GM21723 (cell line): ENCODE measurements around the gene DCP1B.
"Not testable (repeated sequence)": the region's sequence is repeated elsewhere in the genome, so short reads cannot be mapped to it uniquely, and the experiment has no call there.

Source experiments
- ATAC-seq: cut with Tn5 transposase; IDR thresholded peaks from one replicate; pipeline ENCODE4 v1.9.1; 2021; ENCODE audit warnings: mild to moderate bottlenecking, moderate library complexity; ENCODE audit not compliant: unreplicated experiment

DCP1B gene

DNA sequence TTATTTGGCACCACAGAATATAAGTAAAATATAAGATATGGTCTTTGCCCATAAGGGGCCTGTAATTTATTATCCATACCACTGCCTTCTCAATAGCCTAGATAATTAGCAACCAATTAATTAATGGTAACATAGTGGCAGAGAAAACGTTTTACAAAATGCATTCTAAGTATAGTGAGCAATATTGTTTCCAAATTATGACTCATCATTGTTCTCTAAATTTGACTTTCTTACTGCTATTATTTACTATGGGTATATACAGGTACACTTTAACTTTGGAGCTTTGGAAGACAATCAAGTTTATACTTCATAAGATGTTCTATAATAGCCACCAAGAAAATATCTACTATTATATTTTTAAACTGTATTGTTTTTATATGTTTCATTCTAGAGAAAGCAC, 26.7 kb downstream of the DCP1B start:
- no peak for ATAC-seq

DNA sequence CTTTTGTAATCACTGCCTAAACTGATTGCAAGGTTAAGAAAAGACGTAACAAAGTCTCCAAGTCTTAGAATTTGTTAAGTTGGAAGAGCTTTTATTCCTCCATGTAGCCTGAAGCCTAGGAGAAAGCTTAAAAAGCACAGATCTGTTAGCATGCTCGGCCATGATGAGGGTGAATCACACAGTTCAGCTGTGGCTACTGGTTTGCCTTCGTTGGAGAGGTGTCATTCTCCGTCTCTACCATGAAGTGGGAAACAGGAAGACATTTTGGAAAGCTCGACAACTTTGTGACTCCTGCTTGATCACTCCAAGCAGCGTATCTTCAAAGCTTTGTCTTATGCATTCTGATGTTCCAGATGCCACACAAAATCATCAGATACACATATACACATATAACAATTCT, 27.1 kb downstream of the DCP1B start:
- no peak for ATAC-seq

DNA sequence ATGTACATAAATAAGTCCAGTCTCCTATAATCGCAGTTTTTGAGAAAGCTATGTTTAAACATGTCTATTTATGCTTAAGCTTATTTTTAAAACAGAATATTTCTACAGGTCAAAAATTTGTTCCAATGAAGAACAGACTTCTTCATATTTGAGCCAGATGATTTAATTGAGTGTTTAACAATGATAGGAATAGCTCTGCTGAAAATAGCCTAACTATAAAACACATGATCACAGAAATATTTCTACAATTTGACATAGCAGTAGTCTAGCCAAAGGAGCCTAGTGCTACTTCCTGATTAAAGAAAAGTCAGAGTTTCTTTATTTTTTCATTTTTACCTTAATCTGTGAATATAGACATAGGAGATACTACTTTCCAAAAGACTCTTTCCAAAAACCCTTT, 29.4 kb downstream of the DCP1B start:
- no peak for ATAC-seq

DNA sequence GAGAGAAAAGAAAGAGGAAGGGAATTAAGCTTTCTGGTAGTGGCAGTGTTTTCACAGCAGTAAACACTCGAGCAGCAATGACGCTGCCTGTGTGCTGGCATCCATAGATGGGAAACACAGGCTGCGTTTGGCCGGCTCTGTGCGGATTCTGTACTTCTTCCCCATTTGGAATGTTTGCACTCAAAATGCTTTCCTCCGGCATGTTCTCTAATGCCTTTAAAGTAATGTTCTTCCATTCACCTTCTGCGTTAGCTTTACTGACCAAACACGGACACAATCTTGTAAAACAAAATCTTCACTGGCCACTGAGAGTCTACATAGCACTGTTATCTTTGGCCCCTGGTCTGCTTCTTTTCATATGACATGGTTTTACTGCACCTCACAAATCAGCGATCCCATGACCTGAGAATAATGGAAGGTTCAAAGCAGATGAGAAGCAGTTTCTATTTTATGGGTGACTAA, 31.4 kb downstream of the DCP1B start:
- no peak for ATAC-seq

DNA sequence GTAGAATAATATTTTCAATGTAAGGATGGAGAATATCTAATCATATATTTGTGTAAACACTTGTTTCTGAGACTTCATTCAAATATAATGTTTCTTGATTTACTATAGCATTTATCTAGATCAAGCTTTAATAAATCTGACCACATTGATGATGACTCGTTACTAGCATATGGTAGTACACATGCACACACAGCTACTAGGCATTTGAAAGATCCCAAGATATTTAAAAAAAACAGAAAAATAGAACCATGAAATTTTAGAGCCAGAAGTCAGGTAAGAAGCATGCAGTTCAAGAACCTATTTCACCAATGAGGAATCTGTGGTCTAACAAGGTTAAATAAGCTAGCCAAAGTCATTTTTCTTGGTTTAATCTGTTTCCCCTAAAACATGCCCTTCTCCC, 32.0 kb downstream of the DCP1B start:
- ATAC-seq = no peak

DNA sequence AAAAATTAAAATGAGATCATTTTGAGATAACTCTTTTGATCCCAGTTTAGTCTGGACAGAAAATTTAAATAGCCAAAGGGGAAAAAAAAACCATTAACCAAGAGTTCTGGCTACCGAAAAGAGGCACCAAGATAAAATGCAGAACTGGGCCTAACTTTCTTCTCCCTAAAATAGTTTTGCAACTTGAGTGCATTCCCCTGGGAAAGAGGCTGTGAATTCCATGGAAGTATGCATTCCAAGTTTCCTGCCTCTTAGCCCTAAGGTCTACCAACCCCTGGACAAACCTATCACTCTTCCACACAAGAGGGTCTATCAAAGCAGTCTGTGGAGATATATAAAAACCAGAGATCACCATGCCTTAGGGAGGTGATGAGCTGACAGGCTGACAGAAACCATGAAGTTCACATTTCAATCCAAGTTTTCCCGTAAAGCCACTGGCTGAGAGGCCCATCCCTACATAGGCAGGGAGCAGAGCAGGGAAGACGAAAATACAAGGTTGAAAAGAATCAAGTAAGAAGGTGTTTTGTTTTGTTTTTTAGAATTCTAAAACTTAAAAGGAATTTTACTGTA, 33.8 kb downstream of the DCP1B start:
- no peak for ATAC-seq

DNA sequence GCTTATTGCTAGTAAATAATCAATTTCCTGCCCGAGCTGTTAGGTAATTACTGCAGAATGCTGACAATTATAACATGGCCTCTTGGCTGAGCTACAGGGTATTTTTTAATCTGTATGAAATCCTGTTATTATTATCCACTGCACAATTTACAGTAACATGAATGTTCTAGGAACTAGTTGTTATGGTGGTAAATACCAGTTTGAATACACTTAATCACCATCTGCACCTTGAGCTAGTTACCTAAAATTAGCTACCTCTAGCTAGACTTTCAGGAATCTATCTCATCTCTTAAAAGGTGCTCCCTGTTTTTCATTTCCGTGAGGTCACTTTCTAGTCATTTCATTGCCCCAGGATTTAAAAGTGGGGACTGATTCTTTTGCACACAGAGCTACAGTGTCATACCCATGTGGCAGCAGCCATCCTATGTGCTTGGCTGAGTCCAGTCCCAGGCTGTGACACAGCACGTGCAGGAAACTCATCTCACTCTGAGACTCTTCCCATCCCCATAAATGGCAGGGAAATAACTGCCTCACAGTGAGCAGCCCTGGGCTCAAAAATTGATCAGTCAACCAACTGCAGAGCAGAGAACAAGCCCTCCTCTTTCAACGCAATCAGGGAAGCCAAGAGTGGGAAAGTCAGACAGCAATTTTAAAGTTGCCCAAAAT, 37.6 kb downstream of the DCP1B start:
- no peak for ATAC-seq

DNA sequence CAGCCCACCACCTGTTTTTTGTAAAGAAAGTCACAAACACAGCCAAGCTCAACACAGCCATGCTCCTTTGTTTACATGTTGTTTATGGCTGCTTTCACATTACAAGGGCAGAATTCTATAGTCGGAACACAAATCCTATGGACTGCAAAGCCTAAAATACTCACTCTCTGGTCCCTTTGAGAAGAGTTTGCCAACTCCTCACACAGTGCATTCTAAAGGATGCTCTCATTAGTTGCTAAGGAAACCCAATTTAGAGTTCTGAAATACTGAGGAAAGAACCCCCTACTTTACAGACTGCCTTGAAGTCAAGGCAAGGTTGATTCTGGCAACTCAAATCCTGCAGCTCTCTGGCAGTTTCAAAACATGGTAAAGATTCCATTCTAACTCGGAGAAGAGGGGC, 38.3 kb downstream of the DCP1B start:
- no peak for ATAC-seq

DNA sequence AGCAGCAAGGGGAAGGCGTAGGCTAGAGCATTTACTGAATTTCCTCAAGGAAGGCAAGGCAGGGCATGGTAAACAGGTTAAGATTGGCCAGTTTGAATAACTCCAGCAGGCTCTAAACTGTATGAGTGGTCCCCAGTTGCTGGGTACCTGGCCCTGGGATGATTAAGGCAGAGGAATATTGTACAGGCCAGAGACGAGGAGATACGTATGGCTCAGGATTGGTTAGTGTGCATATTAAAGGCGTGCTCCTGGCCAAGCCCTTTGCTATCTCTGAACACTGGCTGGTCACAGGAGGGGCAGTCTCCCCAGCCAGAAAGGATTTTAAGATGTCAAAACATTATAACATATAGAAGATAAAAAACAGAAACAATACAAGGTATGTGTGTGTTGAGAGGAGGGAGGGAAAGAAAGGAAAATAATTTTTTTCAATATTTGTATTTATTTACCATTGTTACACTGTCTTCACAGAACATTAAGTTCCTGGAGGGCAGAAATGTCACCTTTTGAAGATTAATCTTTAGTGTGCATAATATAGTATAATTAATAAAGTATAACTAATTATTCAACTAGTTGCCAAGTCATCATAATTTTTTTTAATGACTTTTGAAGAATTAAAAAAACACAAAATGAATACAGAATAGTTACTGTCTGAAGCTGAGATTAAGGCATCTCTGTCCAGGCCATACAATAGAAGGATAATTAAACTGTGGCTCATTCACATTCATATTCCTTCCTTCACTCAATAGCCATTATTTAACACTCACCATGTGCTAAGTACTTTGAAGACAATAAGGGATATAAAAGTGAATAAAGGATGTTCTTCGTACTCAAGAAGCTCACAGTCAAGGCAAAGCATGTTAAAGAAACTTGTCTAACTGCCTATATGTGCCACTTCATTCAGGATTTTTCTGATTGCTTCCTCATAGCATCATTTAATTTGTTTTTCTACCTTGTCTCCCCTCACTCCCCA, 41.9 kb downstream of the DCP1B start:
- ATAC-seq = no peak

DNA sequence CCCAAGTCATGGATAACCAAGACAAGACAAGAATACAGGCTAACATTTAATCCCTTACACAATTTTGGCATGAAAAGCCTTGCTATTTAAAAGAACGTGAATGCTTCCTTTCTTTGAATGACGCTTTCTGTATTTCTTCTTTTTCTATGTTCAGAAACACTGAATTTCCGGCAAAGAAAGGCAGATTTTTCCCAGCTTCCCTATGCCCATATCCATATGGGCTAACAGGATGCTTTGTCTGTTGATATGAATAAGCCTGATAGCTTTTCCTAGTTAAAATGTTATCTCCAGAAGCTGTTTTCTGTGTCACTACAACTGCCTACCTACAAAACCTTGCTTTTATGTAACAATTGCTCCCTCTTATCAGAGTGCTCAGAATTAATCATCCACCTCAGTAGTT, 47.5 kb downstream of the DCP1B start:
- ATAC-seq = no peak

DNA sequence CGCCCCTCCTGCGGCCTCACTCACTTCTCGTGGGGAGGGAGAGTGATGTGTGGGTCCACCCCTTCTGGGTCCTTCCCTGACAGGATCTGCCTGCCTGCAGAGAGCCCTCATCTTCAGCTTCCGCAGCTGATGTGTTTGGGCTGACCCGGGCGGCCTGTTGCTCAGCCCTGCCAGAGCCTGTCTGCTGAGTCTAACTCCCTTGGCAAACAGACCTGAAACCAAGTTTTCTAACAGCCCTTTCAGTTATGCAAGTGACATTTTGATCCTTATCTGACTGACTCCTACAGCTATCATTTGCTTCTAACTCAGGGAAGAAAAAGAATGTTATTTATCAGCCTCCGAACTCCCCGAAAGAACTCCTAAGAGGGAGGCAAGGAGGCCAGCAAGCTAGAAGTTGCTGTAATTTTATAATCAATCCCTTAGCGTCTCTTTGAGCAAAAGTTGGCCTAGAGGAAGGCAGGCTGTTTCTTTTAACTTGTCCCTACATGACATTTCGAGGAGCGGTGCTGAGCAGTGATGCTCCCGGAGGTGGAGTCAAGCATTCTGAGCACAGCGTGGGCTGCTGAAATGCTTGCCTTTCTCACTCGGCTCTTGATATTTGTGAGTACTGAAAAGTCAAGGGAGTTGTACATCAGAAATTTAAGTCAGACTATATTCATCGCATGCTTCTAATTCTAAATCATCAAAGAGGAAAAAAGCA, 54.3 kb downstream of the DCP1B start:
- no peak for ATAC-seq

DNA sequence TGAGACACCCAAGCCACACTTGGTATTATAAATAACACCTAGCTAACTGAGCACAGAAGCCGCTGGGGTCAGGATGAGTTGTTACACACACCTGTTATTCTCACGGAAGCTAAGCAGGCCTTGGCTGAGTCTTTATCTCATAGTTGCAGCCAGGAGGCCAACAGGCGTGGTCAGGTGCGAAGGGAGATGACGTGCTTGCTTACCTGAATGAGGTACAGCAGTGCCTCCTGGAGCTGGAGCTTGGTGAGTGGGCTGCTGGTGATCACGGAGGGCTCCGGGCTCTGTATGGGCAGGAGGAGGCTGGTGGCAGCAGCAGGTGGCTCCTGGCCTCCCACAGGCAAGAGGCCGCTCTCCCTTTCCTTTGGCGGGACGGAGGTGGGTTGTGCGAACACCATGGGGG, 55.4 kb downstream of the DCP1B start:
- ATAC-seq = no peak

DNA sequence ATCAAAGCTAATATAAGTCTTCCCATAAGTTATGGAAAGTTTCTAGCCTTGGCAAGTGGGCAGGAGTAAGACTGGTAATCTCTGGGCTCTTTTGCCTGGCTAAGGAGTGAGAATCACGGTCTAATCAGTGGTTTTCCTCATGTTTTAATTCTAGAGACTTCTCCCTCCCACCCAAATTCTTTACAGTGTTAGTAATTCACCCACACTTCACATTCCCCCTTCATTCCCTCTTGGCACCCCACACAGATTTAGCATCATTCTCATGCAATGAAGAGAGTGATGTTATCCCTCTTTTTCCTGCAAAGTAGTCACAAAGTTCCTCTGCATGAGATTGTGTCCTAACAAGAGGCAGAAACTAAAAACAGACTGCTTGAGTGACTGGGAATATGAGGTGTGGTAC, 57.2 kb downstream of the DCP1B start:
- ATAC-seq = no peak

DNA sequence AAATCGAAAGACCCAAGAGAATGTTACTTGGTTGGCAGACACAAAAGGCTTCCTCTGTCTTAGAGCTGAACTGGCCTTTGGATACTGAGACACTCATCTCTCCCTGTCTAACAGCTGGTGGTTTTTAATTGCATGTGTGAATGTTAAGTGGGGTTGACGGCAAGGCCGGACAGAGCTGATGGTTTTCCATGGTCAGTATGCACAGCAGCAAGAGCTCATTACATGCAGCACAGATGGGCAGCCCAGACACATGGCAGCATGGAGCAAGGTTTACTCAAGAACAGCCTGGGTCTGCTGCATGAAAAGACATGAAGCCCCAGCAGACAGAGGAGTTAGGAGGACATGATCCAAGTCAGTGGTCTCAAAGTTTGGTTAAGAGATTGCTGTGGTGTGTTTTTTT, 58.0 kb downstream of the DCP1B start:
- ATAC-seq = no peak

DNA sequence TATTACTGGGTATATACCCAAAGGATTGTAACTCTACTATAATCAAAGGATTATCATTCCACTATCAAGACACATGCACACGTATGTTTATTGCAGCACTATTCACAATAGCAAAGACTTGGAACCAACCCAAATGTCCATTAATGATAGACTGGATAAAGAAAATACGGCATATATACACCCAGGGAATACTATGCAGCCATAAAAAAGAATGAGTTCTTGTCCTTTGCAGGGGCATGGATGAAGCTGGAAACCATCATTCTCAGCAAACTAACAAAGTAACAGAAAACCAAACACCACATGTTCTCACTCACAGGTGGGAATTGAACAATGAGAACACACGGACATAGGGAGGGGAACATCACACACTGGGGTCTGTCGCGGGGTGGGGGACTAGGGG, 58.8 kb downstream of the DCP1B start:
- not testable (repeated sequence) for ATAC-seq

DNA sequence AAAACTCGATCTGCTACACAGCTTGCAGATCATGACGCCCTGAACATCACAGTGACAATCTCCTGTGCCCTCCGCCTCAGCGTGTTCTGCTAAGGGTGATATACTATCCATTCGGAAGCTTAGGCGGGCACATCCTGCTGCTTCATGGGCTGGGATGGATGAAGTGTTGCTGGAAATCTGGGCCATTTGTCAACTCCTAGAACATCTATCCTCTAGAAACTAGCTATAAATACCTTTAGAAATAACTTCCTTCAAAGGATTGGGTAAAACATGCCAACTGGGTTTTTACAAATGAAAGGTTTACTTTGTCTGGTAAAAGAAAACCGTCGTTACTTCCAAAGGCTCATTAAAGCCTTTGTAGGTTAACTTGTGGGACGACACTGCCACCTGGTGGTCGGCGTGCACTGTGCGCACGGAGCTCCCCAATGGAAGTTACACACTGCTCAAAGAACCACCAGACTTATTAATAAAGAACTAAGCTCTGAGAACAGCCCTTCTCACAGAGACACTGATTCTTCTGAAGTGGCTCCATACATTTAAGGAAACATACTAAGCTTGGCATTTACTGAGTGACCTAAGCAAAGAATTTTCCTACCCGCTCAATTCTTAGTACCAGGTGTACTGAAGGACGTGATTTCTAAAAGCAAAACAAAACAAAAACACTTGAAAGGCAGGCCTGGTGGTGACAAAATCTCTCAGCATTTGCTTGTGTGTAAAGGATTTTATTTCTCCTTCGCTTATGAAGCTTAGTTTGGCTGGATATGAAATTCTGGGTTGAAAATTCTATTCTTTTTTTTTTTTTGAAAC, 64.3 kb downstream of the DCP1B start:
- no peak for ATAC-seq

DNA sequence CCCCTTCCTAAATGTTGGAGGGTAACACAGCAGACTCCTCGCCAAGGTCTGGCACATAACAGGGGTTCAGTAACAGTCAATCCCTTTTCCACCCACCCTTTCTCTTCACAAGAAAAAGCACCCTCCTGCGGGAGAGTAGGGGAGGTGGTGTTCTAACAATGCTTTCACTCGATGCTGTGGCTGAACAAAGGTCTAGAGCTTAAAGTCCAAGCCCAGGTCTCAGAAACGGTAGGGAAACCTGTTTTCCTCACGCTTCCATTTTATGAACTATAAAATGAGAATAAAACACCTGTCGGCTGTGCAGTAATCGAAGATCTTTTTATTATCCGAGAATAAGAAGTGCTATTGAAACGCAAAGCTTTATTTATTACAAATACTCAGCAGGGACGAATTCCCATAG, 64.9 kb downstream of the DCP1B start:
- ATAC-seq = no peak

DNA sequence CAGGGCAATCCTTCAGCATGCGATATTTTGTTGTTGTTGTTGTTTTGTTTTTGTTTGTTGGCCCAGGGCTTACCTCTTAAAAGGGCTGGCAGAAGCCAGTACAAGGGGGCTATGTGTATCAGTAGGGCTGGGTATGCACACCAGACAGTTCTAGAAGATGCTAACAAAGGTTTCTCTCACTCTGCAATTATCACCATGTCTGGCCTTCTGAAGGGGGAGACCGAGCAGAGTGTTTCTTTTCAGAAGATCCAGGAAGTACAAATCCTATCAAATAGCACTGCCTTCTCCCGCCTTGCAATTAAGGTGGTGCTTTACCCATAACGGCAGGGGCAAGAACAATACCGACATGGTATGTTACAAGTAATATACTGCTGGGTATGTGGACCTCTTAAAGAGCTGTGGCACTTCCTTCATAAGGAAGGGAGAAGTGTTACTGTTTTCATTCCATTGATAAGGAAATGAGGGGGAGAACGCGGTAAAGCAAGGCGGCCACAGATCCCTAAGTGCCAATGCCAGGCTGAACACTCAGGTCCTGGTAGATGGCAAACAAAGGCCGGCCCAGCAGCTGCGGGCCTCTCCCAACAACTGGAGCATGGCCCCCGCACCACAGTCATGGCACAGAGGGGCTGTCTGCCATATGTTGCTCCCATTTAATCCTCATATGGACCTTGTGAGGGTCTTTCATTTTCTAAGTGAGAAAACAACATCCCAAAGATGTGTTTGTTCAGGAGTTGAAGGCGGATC, 66.6 kb downstream of the DCP1B start:
- no peak for ATAC-seq

DNA sequence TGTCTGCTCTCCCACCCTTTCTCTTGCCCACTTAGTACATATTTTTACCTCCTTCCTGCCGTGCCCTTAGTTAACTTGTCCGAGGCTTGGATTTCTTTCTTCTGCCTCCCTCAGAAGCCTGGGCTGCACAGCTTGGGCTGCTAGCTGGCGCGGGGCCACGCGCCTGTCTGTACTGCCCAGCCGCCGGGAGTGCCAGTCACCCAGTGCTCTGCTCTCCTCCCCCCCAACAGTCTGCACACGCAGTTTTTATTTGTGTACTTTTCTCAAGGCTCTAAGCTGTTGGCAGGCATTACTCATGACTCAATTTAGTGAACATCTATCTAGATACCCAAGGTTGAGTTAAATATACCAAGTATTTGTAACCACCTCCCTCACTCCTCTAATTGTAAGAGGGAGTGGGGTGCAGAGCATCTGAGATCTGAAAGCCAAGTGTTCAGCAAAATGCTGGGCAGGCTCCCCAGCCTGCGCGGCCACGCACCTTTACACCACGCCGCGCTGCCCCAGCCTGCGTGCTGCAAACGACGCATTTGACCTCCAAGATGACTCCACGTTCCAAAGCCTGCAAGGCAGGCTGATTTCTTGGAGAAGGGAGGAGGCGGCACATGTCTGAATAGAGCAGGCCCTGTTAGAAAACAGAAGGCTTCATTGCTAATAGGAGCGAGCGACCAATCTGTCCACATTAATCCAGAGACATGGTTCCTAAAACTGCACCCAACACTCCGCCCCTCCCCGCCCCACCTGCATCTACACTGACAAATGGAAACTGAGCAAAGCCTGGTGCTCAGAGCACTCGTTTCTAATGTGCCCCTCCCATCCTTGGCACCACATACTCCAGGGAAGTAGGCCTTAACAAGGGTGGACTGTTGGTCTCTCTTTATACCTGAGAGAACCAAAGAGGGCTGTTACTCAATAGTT, 67.6 kb downstream of the DCP1B start:
- no peak for ATAC-seq
